Middle frontal gyrus (tissue), 1 donor: ENCODE measurements around the gene SPCS2.
"Not testable (repeated sequence)": the region's sequence is repeated elsewhere in the genome, so short reads cannot be mapped to it uniquely, and the experiment has no call there.

Experiments used
- DNase-seq: peaks from one replicate; pipeline ENCODE4 v3.0.0-alpha.2; 2015; ENCODE audit warnings: low spot score; ENCODE audit errors: extremely low spot score

SPCS2 gene

GRCh38 chr11:74949753-74950137 is 679 bp downstream of the SPCS2 start:
- no peak for DNase-seq

GRCh38 chr11:74950374-74950969 is 1.4 kb downstream of the SPCS2 start:
- DNase-seq = no peak

GRCh38 chr11:74951226-74951625 is 2.2 kb downstream of the SPCS2 start:
- no peak for DNase-seq

GRCh38 chr11:74952752-74953151 is 3.7 kb downstream of the SPCS2 start:
- DNase-seq = no peak

GRCh38 chr11:74953451-74953850 is 4.4 kb downstream of the SPCS2 start:
- DNase-seq = no peak

- DNase-seq = no peak
Measured at GRCh38 chr11:74954199-74954598, 5.1 kb downstream of the SPCS2 start.

- DNase-seq = no peak
Measured at GRCh38 chr11:74956397-74957015, 7.4 kb downstream of the SPCS2 start.

GRCh38 chr11:74957937-74958629 is 9.0 kb downstream of the SPCS2 start:
- no peak for DNase-seq

GRCh38 chr11:74960128-74960527 is 11.1 kb downstream of the SPCS2 start:
- not testable (repeated sequence) for DNase-seq

- no peak for DNase-seq
Measured at GRCh38 chr11:74966651-74967050, 17.6 kb downstream of the SPCS2 start.

GRCh38 chr11:74970852-74971395 is 21.9 kb downstream of the SPCS2 start:
- no peak for DNase-seq

- DNase-seq = no peak
Measured at GRCh38 chr11:74971424-74971823, 22.4 kb downstream of the SPCS2 start.

- DNase-seq = no peak
Measured at GRCh38 chr11:74978041-74978440, 29.0 kb downstream of the SPCS2 start.

GRCh38 chr11:74980634-74981033 is 31.6 kb downstream of the SPCS2 start:
- no peak for DNase-seq

GRCh38 chr11:74981888-74982287 is 32.8 kb downstream of the SPCS2 start:
- no peak for DNase-seq

- DNase-seq = no peak
Measured at GRCh38 chr11:74984070-74984469, 35.0 kb downstream of the SPCS2 start.

GRCh38 chr11:74984730-74985129 is 35.7 kb downstream of the SPCS2 start:
- DNase-seq = no peak

GRCh38 chr11:74988541-74989259 is 39.6 kb downstream of the SPCS2 start, which contains the start of gene NEU3:
NEU3 (plus strand) TSS chr11:74988933; CDS start chr11:74989061, 128 bp downstream.
- peak; percentile 34 for DNase-seq

GRCh38 chr11:74989260-74989638 is 40.2 kb downstream of the SPCS2 start:
- DNase-seq = no peak

- DNase-seq = not testable (repeated sequence)
Measured at GRCh38 chr11:74990150-74990549, 41.1 kb downstream of the SPCS2 start.

- no peak for DNase-seq
Measured at GRCh38 chr11:74990941-74991340, 41.9 kb downstream of the SPCS2 start.

GRCh38 chr11:74992852-74993251 is 43.8 kb downstream of the SPCS2 start:
- no peak for DNase-seq
